K562 (cell line): ENCODE results near the gene CCDC85B. TPM values are rescaled to one million over a fixed set of nuclear protein-coding genes. Genes with fewer than 3 reads are reported as not detected.

ENCODE experiments used
- BRD9 ChIP-seq: fragments of 450-650 bp; IDR thresholded peaks from 2 replicates; pipeline ENCODE4 v1.6.1; 2018; ENCODE audit warnings: low read depth; ENCODE audit not compliant: partially characterized antibody
- CHAMP1 ChIP-seq: fragments of 450-650 bp; IDR thresholded peaks from 2 replicates; pipeline ENCODE4 v1.6.1; 2016; ENCODE audit warnings: mild to moderate bottlenecking
- CREB3L1 ChIP-seq: fragments of 450-650 bp; IDR thresholded peaks from 2 replicates; pipeline ENCODE4 v1.6.1; 2014; ENCODE audit warnings: low read depth, mild to moderate bottlenecking, moderate library complexity, borderline replicate concordance
- CTCFL ChIP-seq: IDR thresholded peaks from 2 replicates; pipeline ENCODE4 v1.6.1; 2011; ENCODE audit warnings: borderline replicate concordance, low read depth, mild to moderate bottlenecking, moderate library complexity, low read length; ENCODE audit not compliant: insufficient read depth, poor library complexity, severe bottlenecking
- FUS ChIP-seq: fragments of 200-400 bp; formaldehyde crosslinking; optimal IDR thresholded peaks from 2 replicates; pipeline ENCODE3; 2017; ENCODE audit warnings: low read depth, low read length
- HDAC3 ChIP-seq: fragments of 450-650 bp; IDR thresholded peaks from 2 replicates; pipeline ENCODE4 v1.6.1; 2018; ENCODE audit warnings: borderline replicate concordance, mild to moderate bottlenecking, moderate library complexity; ENCODE audit not compliant: partially characterized antibody
- KHSRP ChIP-seq: fragments of 450-650 bp; IDR thresholded peaks from 2 replicates; pipeline ENCODE4 v1.6.1; 2017
- MAFF ChIP-seq: IDR thresholded peaks from 2 replicates; pipeline ENCODE4 v1.6.1; 2012; ENCODE audit warnings: low read length, improper control_type of control experiment
- RNF2 ChIP-seq: sonication (generic); IDR thresholded peaks from 2 replicates; pipeline ENCODE4 v1.6.1; 2016
- SNIP1 ChIP-seq: fragments of 450-650 bp; IDR thresholded peaks from 2 replicates; pipeline ENCODE4 v1.7.1; 2017; ENCODE audit warnings: low read depth, mild to moderate bottlenecking
- SPI1 ChIP-seq: IDR thresholded peaks from 2 replicates; pipeline ENCODE4 v1.6.1; 2011; ENCODE audit warnings: low read depth, low read length, control low read depth, borderline replicate concordance
- TAF1 ChIP-seq: IDR thresholded peaks from 2 replicates; pipeline ENCODE4 v1.6.1; 2011; ENCODE audit warnings: mild to moderate bottlenecking, low read length, moderate library complexity; ENCODE audit not compliant: insufficient read depth, control insufficient read depth, severe bottlenecking; ENCODE audit errors: extremely low read depth
- TCF3 ChIP-seq: sonication (generic); formaldehyde crosslinking; IDR thresholded peaks from 2 replicates; pipeline ENCODE4 v1.4.0; 2020; ENCODE audit warnings: mild to moderate bottlenecking, missing genetic modification reagents
- WHSC1 ChIP-seq: IDR thresholded peaks from one replicate; pipeline ENCODE4 v1.6.1; 2012; ENCODE audit warnings: low read length, control low read depth, inconsistent platforms
- ZNF311 ChIP-seq: fragments of 250-450 bp; sonication (Bioruptor Pico); IDR thresholded peaks from 2 replicates; pipeline ENCODE4 v1.4.0; 2020; ENCODE audit warnings: mild to moderate bottlenecking, moderate library complexity
- ZNF408 ChIP-seq: fragments of 250-450 bp; sonication (Bioruptor Pico); IDR thresholded peaks from 2 replicates; pipeline ENCODE4 v1.4.0; 2020; ENCODE audit warnings: low read depth, mild to moderate bottlenecking, moderate library complexity
- polyA plus RNA-seq, 8 experiments: library from polyadenylated mRNA; depleted of rRNA in 4 of 8; stranded (reverse) in 5 of 8; unstranded in 3 of 8; fragments of >200 nt; fragmentation: Nextera tagmentation in 2 of 8; fragmentation: Illumina TruSeq in 1 of 8; extraction: Ambion mirVana in 2 of 8; extraction: Trizol in 1 of 8; gene quantifications; 2 replicates each; pipeline versions ENCODE4 v1.2.1 to v1.2.3, GENCODE V29; 2011 to 2014; ENCODE audit warnings: inconsistent platforms in 1 of 8, missing spikeins in 1 of 8
- total RNA-seq, 7 experiments: library from RNA; depleted of rRNA in 6 of 7; stranded (reverse); fragments of >200 nt in 6 of 7; fragmentation: Illumina TruSeq in 2 of 7; extraction: Trizol in 2 of 7; gene quantifications; 2 replicates each; pipeline versions ENCODE4 v1.2.1 to v1.2.3, GENCODE V29; 2011 to 2021; ENCODE audit warnings: low replicate concordance in 1 of 7
- TF ChIP-seq, protein P1 (sequence below): sonication (generic); formaldehyde crosslinking; IDR thresholded peaks from 2 replicates; pipeline ENCODE4 v1.8.1; 2023; ENCODE audit warnings: mild to moderate bottlenecking, missing genetic modification reagents
- TF ChIP-seq, protein P2 (sequence below): fragments of 450-650 bp; conservative IDR thresholded peaks from 2 replicates; pipeline ENCODE4 v1.6.1; 2016; ENCODE audit warnings: missing genetic modification characterization, low read depth, mild to moderate bottlenecking, missing compliant biosample characterization, moderate library complexity

Gene CCDC85B
- total and polyA plus RNA-seq, 9 of the 15 experiments (the other 6 are each of a cell fraction or from before 2014, with no cell fraction given): 0.14 to 138 (median 6.2) TPM

DNA sequence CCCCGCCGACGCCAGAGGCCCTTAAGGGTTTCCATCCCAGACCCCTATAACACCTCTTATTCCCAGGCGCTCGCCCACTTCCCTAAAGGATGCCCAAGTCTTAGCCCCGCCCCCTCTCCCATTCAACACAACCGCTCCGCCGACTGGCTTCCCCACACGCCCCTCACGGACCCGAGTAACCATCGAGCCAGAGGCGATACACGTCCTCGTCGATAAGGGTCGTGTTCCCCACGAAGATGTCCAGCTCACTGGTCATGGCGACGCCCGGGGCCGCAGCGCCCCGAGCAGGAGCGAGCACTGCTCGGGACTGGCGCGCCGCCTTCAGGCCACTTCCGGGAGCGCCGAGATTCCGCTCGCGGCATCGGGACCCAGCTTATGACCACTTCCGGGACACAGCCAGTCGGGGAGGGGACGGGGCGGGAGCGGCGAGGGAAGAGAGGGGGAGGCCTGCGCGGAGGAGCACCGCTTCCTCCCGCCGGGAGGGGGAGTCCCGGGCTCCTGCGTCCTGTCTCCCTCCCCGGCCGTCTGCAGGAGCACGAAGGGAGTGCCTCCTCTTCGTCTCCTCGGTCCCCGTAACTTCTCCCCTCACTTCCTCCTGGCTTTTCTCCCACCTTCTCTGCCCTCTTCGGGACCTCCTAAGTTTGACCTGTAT lies 2.2 kb upstream of the CCDC85B start, which contains the start of gene FIBP (continued):
- no peak for TF ChIP-seq HDAC3
- no peak for TF ChIP-seq KHSRP
- TF ChIP-seq, protein P1, sequence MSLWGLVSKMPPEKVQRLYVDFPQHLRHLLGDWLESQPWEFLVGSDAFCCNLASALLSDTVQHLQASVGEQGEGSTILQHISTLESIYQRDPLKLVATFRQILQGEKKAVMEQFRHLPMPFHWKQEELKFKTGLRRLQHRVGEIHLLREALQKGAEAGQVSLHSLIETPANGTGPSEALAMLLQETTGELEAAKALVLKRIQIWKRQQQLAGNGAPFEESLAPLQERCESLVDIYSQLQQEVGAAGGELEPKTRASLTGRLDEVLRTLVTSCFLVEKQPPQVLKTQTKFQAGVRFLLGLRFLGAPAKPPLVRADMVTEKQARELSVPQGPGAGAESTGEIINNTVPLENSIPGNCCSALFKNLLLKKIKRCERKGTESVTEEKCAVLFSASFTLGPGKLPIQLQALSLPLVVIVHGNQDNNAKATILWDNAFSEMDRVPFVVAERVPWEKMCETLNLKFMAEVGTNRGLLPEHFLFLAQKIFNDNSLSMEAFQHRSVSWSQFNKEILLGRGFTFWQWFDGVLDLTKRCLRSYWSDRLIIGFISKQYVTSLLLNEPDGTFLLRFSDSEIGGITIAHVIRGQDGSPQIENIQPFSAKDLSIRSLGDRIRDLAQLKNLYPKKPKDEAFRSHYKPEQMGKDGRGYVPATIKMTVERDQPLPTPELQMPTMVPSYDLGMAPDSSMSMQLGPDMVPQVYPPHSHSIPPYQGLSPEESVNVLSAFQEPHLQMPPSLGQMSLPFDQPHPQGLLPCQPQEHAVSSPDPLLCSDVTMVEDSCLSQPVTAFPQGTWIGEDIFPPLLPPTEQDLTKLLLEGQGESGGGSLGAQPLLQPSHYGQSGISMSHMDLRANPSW (CRISPR knock-in tag): no peak; the same call in 1 of the 2 replicates
- no peak for TF ChIP-seq ZNF311 (CRISPR knock-in tag)
- no peak; the same call in 1 of the 2 replicates for TF ChIP-seq TCF3
- TF ChIP-seq SNIP1: no peak
- TF ChIP-seq TAF1: peak; percentile 79
- no peak for TF ChIP-seq WHSC1
- TF ChIP-seq BRD9: no peak
- TF ChIP-seq SPI1: peak; percentile 64; the same call in 1 of the 2 replicates
- TF ChIP-seq CHAMP1: no peak
- TF ChIP-seq ZNF408 (CRISPR knock-in tag): no peak
- TF ChIP-seq, protein P2, sequence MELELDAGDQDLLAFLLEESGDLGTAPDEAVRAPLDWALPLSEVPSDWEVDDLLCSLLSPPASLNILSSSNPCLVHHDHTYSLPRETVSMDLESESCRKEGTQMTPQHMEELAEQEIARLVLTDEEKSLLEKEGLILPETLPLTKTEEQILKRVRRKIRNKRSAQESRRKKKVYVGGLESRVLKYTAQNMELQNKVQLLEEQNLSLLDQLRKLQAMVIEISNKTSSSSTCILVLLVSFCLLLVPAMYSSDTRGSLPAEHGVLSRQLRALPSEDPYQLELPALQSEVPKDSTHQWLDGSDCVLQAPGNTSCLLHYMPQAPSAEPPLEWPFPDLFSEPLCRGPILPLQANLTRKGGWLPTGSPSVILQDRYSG (tag): 0 out of 2 replicates have a peak, but pooled peaks have one; percentile 16
- TF ChIP-seq CTCFL: peak; percentile 62
- TF ChIP-seq FUS: no peak
- peak; percentile 60 for TF ChIP-seq CREB3L1
- TF ChIP-seq MAFF: no peak
- TF ChIP-seq RNF2: no peak; the same call in none of the 2 replicates
